HL-60 (cell line): ENCODE measurements around the gene ADAMTS17.

Source experiments
- POLR2AphosphoS5 ChIP-seq: IDR thresholded peaks from 2 replicates; pipeline ENCODE4 v1.6.1; 2012; ENCODE audit warnings: low read depth
- TF ChIP-seq, protein P1 (sequence below): IDR thresholded peaks from one replicate; pipeline ENCODE4 v1.5.1; 2011; ENCODE audit warnings: low read length, control low read depth, inconsistent platforms; ENCODE audit not compliant: insufficient read depth
- TF ChIP-seq, protein P2 (sequence below): IDR thresholded peaks from 2 replicates; pipeline ENCODE4 v1.6.1; 2012; ENCODE audit warnings: low read depth; ENCODE audit not compliant: insufficient replicate concordance

DNA sequence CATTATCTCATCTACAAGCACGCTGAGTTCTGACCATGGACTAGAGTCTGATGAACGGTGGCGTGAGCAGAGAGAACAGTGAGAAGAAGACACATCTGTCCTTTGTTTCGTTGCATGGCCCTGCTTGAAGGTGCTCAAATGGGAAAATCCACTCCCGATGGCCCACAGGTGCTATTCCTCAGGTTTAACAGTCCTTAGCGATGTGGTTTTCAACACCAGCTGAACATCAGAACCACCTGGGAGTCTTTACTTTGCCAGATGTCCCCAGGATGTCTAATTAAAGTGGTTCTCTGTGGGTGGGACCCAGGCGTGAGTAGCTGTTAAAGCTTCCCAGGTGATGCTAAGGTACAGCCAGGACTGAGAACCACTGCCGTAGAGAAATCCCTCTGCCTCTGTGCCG, 13.0 kb downstream of the ADAMTS17 start:
- TF ChIP-seq POLR2AphosphoS5: no peak
- TF ChIP-seq, protein P1, sequence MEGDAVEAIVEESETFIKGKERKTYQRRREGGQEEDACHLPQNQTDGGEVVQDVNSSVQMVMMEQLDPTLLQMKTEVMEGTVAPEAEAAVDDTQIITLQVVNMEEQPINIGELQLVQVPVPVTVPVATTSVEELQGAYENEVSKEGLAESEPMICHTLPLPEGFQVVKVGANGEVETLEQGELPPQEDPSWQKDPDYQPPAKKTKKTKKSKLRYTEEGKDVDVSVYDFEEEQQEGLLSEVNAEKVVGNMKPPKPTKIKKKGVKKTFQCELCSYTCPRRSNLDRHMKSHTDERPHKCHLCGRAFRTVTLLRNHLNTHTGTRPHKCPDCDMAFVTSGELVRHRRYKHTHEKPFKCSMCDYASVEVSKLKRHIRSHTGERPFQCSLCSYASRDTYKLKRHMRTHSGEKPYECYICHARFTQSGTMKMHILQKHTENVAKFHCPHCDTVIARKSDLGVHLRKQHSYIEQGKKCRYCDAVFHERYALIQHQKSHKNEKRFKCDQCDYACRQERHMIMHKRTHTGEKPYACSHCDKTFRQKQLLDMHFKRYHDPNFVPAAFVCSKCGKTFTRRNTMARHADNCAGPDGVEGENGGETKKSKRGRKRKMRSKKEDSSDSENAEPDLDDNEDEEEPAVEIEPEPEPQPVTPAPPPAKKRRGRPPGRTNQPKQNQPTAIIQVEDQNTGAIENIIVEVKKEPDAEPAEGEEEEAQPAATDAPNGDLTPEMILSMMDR: no peak
- TF ChIP-seq, protein P2, sequence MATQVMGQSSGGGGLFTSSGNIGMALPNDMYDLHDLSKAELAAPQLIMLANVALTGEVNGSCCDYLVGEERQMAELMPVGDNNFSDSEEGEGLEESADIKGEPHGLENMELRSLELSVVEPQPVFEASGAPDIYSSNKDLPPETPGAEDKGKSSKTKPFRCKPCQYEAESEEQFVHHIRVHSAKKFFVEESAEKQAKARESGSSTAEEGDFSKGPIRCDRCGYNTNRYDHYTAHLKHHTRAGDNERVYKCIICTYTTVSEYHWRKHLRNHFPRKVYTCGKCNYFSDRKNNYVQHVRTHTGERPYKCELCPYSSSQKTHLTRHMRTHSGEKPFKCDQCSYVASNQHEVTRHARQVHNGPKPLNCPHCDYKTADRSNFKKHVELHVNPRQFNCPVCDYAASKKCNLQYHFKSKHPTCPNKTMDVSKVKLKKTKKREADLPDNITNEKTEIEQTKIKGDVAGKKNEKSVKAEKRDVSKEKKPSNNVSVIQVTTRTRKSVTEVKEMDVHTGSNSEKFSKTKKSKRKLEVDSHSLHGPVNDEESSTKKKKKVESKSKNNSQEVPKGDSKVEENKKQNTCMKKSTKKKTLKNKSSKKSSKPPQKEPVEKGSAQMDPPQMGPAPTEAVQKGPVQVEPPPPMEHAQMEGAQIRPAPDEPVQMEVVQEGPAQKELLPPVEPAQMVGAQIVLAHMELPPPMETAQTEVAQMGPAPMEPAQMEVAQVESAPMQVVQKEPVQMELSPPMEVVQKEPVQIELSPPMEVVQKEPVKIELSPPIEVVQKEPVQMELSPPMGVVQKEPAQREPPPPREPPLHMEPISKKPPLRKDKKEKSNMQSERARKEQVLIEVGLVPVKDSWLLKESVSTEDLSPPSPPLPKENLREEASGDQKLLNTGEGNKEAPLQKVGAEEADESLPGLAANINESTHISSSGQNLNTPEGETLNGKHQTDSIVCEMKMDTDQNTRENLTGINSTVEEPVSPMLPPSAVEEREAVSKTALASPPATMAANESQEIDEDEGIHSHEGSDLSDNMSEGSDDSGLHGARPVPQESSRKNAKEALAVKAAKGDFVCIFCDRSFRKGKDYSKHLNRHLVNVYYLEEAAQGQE: no peak
